Measurements from ENCODE around the gene CMTR1. TPM values are rescaled to one million over a fixed set of nuclear protein-coding genes. Genes with fewer than 3 reads are reported as not detected.

The CMTR1 gene
- total RNA-seq, 1 experiment from 2014 or later, result 28.7 TPM

GRCh38 chr6:37392821-37393220, 40.2 kb upstream of the CMTR1 start:
- BruUV-seq (replicated peaks), result no TSS peak
- H3K27ac ChIP-seq (ENCODE audit: low read depth, low read length), result no peak overlapping the region
- no peak overlapping the region for H3K9ac ChIP-seq (ENCODE audit: low read length)
- H3K36me3 ChIP-seq (ENCODE audit: control insufficient read depth in 1 of 2, insufficient read depth in 2 of 2, low read length in 2 of 2), result peaks cover 5 to 11% of the 10 kb centered on the region in 2 experiments; a peak in 3 of 4 replicates
- CTCF ChIA-PET, result no interaction called here
- no peaks in the 10 kb centered on the region for H3K9me2 ChIP-seq (ENCODE audit: insufficient read depth)
- no peaks in the 10 kb centered on the region for H3K9me3 ChIP-seq (ENCODE audit: control insufficient read depth in 1 of 2, insufficient read depth in 1 of 2, low read depth in 1 of 2, low read length in 2 of 2)
- H3K4me3 ChIP-seq (replicated peaks in 1 of 2; ENCODE audit: low read depth in 1 of 2, low read length in 2 of 2), result no peak overlapping the region
- no peaks in the 10 kb centered on the region for H3K4me1 ChIP-seq (ENCODE audit: control insufficient read depth in 1 of 2, insufficient read depth in 2 of 2, low read length in 2 of 2)
- POLR2A ChIA-PET, result no interaction called here
- ATAC-seq (no peak), DNase-seq (ENCODE audit: low read depth, low spot score) (no peak)
- H3K27me3 ChIP-seq (ENCODE audit: insufficient read depth, low read length), result no peaks in the 10 kb centered on the region
- no peak for TF ChIP-seq SIN3A (IDR thresholded peaks at IDR 0.05; ENCODE audit: low read depth)
- TF ChIP-seq JUND (IDR thresholded peaks at IDR 0.05), result no peak
- no peak for TF ChIP-seq SRF (IDR thresholded peaks at IDR 0.05; ENCODE audit: low read depth)
- TF ChIP-seq TCF7L2 (IDR thresholded peaks at IDR 0.05; ENCODE audit: borderline replicate concordance, extremely low read depth, insufficient read depth, insufficient read length), result no peak
- no peak for TF ChIP-seq CEBPB (IDR thresholded peaks at IDR 0.05; ENCODE audit: low read depth)
- TF ChIP-seq CBX3 (IDR thresholded peaks at IDR 0.05; ENCODE audit: low read depth), result no peak
- no peak for TF ChIP-seq YY1 (IDR thresholded peaks at IDR 0.05; ENCODE audit: extremely low read depth, insufficient replicate concordance, low read depth, low read length)
- TF ChIP-seq POLR2AphosphoS5 (IDR thresholded peaks at IDR 0.05; ENCODE audit: low read depth, low read length), result no peak
- TF ChIP-seq ELF1 (IDR thresholded peaks at IDR 0.05; ENCODE audit: borderline replicate concordance, low read depth), result no peak
- no peak for TF ChIP-seq CTCF (IDR thresholded peaks at IDR 0.05 in 2 of 3, conservative IDR thresholded peaks at IDR 0.05 in 1 of 3; ENCODE audit: borderline replicate concordance in 1 of 3, insufficient read depth in 1 of 3, low read depth in 2 of 3, low read length in 2 of 3)
- TF ChIP-seq FOSL1 (IDR thresholded peaks at IDR 0.05; ENCODE audit: low read depth), result no peak
- TF ChIP-seq ATF3 (IDR thresholded peaks at IDR 0.05), result no peak
- TF ChIP-seq, protein P1, sequence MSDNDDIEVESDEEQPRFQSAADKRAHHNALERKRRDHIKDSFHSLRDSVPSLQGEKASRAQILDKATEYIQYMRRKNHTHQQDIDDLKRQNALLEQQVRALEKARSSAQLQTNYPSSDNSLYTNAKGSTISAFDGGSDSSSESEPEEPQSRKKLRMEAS (IDR thresholded peaks at IDR 0.05), result no peak
- TF ChIP-seq REST (IDR thresholded peaks at IDR 0.05; ENCODE audit: low read depth), result no peak
- TF ChIP-seq ZNF274 (IDR thresholded peaks at IDR 0.05; ENCODE audit: low read depth, low read length), result no peak
- TF ChIP-seq ZBTB33 (IDR thresholded peaks at IDR 0.05; ENCODE audit: extremely low read depth, insufficient replicate concordance, low read length), result no peak
- TF ChIP-seq SP1 (IDR thresholded peaks at IDR 0.05; ENCODE audit: low read depth), result no peak
- no peak for TF ChIP-seq ZFX (IDR thresholded peaks at IDR 0.05)
- H4K20me1 ChIP-seq (ENCODE audit: insufficient read depth), result 0 out of 2 replicates have a peak, but pooled peaks cover 4% of the 10 kb centered on the region
- H2AFZ ChIP-seq (ENCODE audit: low read depth, low read length, poor library complexity, severe bottlenecking), result no peak overlapping the region
- intact Hi-C loops (cut with micrococcal nuclease), result no loop called here
- H3K4me2 ChIP-seq (ENCODE audit: low read length), result no peak overlapping the region
- RAD21 ChIA-PET (ENCODE audit: low non-redundant PET in 1 of 2, low total read pairs in 2 of 2, uncharacterized antibody in 2 of 2, unreplicated experiment in 2 of 2), result no interaction called here
- no peaks in the 10 kb centered on the region for H3K79me2 ChIP-seq (ENCODE audit: insufficient read depth, low read length)

All from HCT116 (cell line).